Measurements from ENCODE around the gene MRAP.

DNA sequence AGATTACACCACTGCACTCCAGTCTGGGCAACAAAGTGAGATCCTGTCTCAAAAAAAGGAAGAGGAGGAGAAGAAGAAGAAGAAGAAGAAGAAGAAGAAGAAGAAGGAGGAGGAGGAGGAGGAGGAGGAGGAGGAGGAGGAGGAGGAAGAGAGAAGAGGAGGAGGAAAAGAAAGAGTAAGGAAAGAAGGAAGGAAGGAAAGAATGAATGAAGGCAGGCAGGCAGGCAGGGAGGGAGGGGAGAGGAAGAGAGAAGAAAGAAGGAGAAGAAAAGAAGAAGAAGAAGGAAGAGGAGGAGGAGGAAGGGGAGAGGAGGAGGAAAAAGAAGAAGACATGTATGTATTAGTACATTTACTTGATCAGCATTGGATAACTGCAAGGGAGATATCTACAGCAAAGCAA lies 46.5 kb upstream of the MRAP start:
- TF ChIP-seq, protein P1, sequence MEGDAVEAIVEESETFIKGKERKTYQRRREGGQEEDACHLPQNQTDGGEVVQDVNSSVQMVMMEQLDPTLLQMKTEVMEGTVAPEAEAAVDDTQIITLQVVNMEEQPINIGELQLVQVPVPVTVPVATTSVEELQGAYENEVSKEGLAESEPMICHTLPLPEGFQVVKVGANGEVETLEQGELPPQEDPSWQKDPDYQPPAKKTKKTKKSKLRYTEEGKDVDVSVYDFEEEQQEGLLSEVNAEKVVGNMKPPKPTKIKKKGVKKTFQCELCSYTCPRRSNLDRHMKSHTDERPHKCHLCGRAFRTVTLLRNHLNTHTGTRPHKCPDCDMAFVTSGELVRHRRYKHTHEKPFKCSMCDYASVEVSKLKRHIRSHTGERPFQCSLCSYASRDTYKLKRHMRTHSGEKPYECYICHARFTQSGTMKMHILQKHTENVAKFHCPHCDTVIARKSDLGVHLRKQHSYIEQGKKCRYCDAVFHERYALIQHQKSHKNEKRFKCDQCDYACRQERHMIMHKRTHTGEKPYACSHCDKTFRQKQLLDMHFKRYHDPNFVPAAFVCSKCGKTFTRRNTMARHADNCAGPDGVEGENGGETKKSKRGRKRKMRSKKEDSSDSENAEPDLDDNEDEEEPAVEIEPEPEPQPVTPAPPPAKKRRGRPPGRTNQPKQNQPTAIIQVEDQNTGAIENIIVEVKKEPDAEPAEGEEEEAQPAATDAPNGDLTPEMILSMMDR (IDR thresholded peaks at IDR 0.05; ENCODE audit: low read length) = no peak
- no peak for TF ChIP-seq EZH2phosphoT487 (IDR thresholded peaks at IDR 0.05; ENCODE audit: low read length)
- no peak for TF ChIP-seq EZH2 (optimal IDR thresholded peaks at IDR 0.05; ENCODE audit: low read depth, low read length)
